T-cell (primary cell): ENCODE measurements around the gene EEF2. TPM values are rescaled to one million over a fixed set of nuclear protein-coding genes. Genes with fewer than 3 reads are reported as not detected.

ENCODE experiments used
- ATAC-seq, 4 experiments: fragments of 200-7000 bp in 3 of 4; fragments of 150-1000 bp in 1 of 4; cut with Tn5 transposase; replicated peaks in 1 of 4; 1 replicate in 3 of 4; 2 replicates in 1 of 4; pipeline ENCODE4 v1.10.0; 2021; ENCODE audit warnings: moderate library complexity in 3 of 4, mild to moderate bottlenecking in 2 of 4, moderate number of reproducible peaks in 1 of 4
- CTCF ChIA-PET, 2 donors: fragments of 300-600 bp; sonication (Branson Sonifier 250); formaldehyde crosslinking; loops; one replicate each; lab custom pipeline; 2022; ENCODE audit warnings: antibody characterized with exemption in 2 of 2; lab: Charles Lee
- POLR2A ChIA-PET, 2 donors: fragments of 300-600 bp; sonication (Branson Sonifier 250); formaldehyde crosslinking; loops; one replicate each; lab custom pipeline; 2022; ENCODE audit warnings: antibody characterized with exemption in 2 of 2; lab: Charles Lee
- DNase-seq, 35 experiments: peaks; one replicate each; pipeline versions ENCODE4 v3.0.0 to v3.0.0-alpha.2; 2013 to 2023
- H3K27ac ChIP-seq: one replicate; pipeline ENCODE4 v1.5.1; 2013; ENCODE audit warnings: low read length
- H3K27me3 ChIP-seq, 2 experiments: replicated peaks in 1 of 2; 1 replicate in 1 of 2; 2 replicates in 1 of 2; pipeline versions ENCODE4 v1.6.1 to v1.7.0; 2013; ENCODE audit warnings: low read length in 1 of 2, mixed read lengths in 1 of 2; ENCODE audit not compliant: control insufficient read depth in 2 of 2, insufficient read depth in 2 of 2; ENCODE audit errors: extremely low read depth in 1 of 2
- H3K36me3 ChIP-seq, 2 donors: 1 replicate in 1 of 2; 2 replicates in 1 of 2; pipeline versions ENCODE4 v1.6.1 to v1.7.0; 2013; ENCODE audit warnings: low read length in 1 of 2; ENCODE audit not compliant: control insufficient read depth in 2 of 2, insufficient read depth in 1 of 2; ENCODE audit errors: extremely low read depth in 1 of 2
- H3K4me1 ChIP-seq, 2 experiments: 1 replicate in 1 of 2; 2 replicates in 1 of 2; pipeline versions ENCODE4 v1.6.1 to v1.7.0; 2013; ENCODE audit warnings: low read length in 2 of 2, mixed read lengths in 1 of 2; ENCODE audit not compliant: insufficient read depth in 2 of 2, control insufficient read depth in 1 of 2; ENCODE audit errors: extremely low read depth in 1 of 2
- H3K4me3 ChIP-seq, 2 donors: 1 replicate in 1 of 2; 2 replicates in 1 of 2; pipeline versions ENCODE4 v1.5.1 to v1.7.0; 2013; ENCODE audit warnings: mild to moderate bottlenecking in 2 of 2, low read length in 1 of 2, moderate library complexity in 1 of 2; ENCODE audit not compliant: control insufficient read depth in 1 of 2; ENCODE audit errors: extremely low read depth in 1 of 2
- H3K9me3 ChIP-seq: 2 replicates; pipeline ENCODE4 v1.7.0; 2013
- H3K27ac Mint-ChIP-seq, 2 donors: one replicate each; pipeline ENCODE4 v1.8.0; 2020 to 2021; ENCODE audit warnings: mild to moderate bottlenecking in 2 of 2, mixed read lengths in 2 of 2
- H3K27me3 Mint-ChIP-seq, 2 donors: one replicate each; pipeline ENCODE4 v1.8.0; 2021 to 2022; ENCODE audit warnings: mixed read lengths in 2 of 2
- H3K36me3 Mint-ChIP-seq: one replicate; pipeline ENCODE4 v1.8.0; 2021; ENCODE audit warnings: mixed read lengths
- H3K4me1 Mint-ChIP-seq, 3 donors: one replicate each; pipeline ENCODE4 v1.8.0; 2020 to 2022; ENCODE audit warnings: mixed read lengths in 3 of 3, mild to moderate bottlenecking in 1 of 3
- H3K4me3 Mint-ChIP-seq, 3 donors: one replicate each; pipeline ENCODE4 v1.8.0; 2020 to 2022; ENCODE audit warnings: mild to moderate bottlenecking in 3 of 3, mixed read lengths in 3 of 3, moderate library complexity in 3 of 3
- H3K9me3 Mint-ChIP-seq, 3 donors: one replicate each; pipeline ENCODE4 v1.8.0; 2020 to 2022; ENCODE audit warnings: mixed read lengths in 3 of 3
- WGBS: methylation state at CpG from one replicate; pipeline ENCODE4 v1.1.5; 2013; ENCODE audit warnings: missing lambda C conversion rate; ENCODE audit not compliant: insufficient coverage; 5-methylcytosine and 5-hydroxymethylcytosine counted together
- total RNA-seq, 35 experiments: library from RNA in 6 of 35; stranded (reverse) in 6 of 35; fragments of 120-200 nt in 1 of 35; gene quantifications; one replicate each; pipeline versions ENCODE4 v1.2.1 to v1.2.4 and lab custom pipeline; 2013 to 2026

Gene EEF2
- total RNA-seq, 5 donors from 2014 or later (not counting 1 experiment from before 2014, with no cell fraction given), result 2,379 to 2,775 (median 2,439) TPM

DNA sequence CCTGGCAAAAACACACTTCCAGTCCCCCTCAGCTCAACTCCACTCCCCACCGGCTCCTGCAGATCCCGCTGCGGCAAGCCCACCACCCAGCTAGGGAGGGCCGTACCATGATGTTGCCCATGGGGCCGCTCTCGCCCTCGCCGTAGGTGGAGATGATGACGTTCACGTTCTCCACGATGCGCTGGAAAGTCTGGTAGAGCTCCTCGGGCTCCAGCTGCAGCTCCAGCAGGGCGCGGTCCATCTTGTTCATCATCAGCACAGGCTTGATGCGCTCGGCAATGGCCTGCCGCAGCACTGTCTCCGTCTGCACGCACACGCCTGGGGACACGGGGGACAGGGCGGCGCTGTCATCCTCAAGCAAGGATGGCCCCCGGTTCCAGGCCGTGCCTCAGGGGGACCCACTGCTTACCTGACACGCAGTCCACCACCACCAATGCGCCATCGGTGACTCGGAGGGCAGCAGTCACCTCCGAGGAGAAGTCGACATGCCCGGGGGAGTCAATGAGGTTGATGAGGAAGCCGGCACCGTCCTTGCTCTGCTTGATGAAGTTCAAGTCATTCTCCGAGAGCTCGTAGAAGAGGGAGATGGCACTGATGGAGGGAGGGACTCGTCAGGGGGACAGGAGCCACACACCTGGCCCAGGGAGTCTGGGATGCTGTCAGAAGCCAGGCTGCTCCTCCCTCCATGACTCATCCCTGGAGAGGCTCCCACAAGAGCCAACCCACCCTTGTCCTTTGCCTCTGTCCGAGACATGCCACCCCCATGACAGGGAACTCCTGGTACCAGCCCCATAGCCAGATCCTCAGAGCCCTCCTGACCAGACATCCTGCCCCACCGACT, 2.3 kb downstream of the EEF2 start:
- Histone ChIP-seq H3K27ac (peak overlapping the region; percentile 92), H3K4me3 (no peak overlapping the region), H3K36me3 (peaks cover 53 to 61% of the 10 kb centered on the region in 2 donors), H3K4me1 (peaks cover 30 to 71% of the 10 kb centered on the region in 2 experiments), H3K27me3 (no peaks in the 10 kb centered on the region), H3K9me3 (no peaks in the 10 kb centered on the region)
- H3K27me3 Mint-ChIP-seq, result no peaks in the 10 kb centered on the region
- DNase-seq (peak in 1 of 35 experiments; percentile 25), ATAC-seq (no peak)
- ChIA-PET CTCF (no interaction called here), POLR2A (interaction anchor here (0.5 to 0.6 kb wide), 2 partner anchors 99 to 353 kb away, joined by 3 to 4 read pairs; no protein-coding TSS in a partner anchor)
- H3K36me3 Mint-ChIP-seq, result peaks cover 45% of the 10 kb centered on the region
- H3K4me1 Mint-ChIP-seq, result peaks cover 57 to 64% (median 64%) of the 10 kb centered on the region in 3 donors
- WGBS, result 85% methylated on average over 30 of the region's 40 CpGs
- peak overlapping the region; percentile 94 to 96 for H3K27ac Mint-ChIP-seq
- no peaks in the 10 kb centered on the region for H3K9me3 Mint-ChIP-seq
- peak overlapping the region; percentile 92 to 97 (median 95) for H3K4me3 Mint-ChIP-seq

DNA sequence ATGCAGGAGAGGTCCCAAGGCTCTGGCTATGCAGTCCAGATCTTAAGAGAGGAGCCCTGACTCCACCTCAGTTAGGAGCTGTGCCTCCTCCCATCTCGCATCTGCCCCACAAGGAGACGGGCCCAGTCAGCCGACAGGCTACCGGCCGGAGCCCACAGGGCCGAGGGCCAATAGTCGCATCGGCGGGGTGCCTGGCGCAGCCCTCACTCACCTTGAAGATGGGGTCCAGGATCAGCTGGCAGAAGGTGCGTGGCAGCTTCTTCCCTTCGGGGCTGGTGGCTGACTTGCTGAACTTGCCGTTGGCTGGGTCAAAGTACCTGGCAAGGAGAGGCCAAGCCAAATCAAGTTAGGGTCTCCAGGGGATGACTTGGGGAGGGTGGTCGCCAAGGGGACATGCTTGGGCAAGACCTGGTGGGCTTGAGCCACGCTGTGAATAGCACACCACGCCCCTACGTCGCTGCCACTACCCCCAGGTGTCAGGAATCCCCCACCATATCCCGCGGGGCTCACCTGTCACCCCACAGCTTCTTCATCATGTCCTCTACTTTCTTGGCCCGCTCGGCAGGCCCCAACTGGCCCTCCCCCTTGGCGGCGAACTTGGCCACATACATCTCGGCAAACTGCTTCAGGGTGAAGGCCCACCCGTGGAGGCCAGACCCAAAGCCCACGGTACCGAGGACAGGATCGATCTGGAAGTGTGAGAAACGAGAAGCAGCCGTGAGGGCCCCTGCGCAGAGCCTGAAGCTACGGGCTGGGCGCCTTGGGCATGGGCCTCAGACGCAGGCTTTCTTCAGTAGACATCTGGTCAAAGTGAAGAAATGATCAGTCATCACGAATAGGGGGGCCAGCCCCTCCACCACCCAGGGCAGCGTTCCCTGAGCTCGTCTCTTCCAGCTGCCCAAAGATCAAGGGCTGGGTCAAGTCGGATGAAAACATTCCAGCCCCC, 3.3 kb downstream of the EEF2 start:
- no peaks in the 10 kb centered on the region for H3K9me3 ChIP-seq
- ChIA-PET POLR2A (interaction anchor here in 1 of 2 donors (0.6 kb wide), 2 partner anchors 25 to 100 kb away, joined by 4 to 13 read pairs; no protein-coding TSS in a partner anchor), CTCF (no interaction called here)
- peaks cover 25 to 62% of the 10 kb centered on the region in 2 experiments for H3K4me1 ChIP-seq
- peak overlapping the region in 1 of 2 donors; percentile 6 for H3K4me3 ChIP-seq
- H3K27me3 ChIP-seq, result no peaks in the 10 kb centered on the region
- Mint-ChIP-seq H3K36me3 (peaks cover 51% of the 10 kb centered on the region), H3K9me3 (no peaks in the 10 kb centered on the region), H3K27ac (no peak overlapping the region), H3K27me3 (no peaks in the 10 kb centered on the region), H3K4me1 (peaks cover 51 to 57% (median 56%) of the 10 kb centered on the region in 3 donors), H3K4me3 (peak overlapping the region; percentile 17 to 92 (median 39))
- ATAC-seq (no peak), DNase-seq (peak in 1 of 35 experiments; percentile 16)
- peaks cover 61 to 70% of the 10 kb centered on the region in 2 donors for H3K36me3 ChIP-seq
- H3K27ac ChIP-seq, result no peak overlapping the region
- WGBS, result 88% methylated on average over 34 of the region's 39 CpGs

GRCh38 chr19:3981373-3981735, 3.9 kb downstream of the EEF2 start:
- Histone ChIP-seq H3K4me1 (peaks cover 23 to 57% of the 10 kb centered on the region in 2 experiments), H3K27ac (no peak overlapping the region), H3K9me3 (no peaks in the 10 kb centered on the region), H3K27me3 (no peaks in the 10 kb centered on the region), H3K4me3 (peak overlapping the region in 1 of 2 donors; percentile 6), H3K36me3 (peaks cover 66 to 77% of the 10 kb centered on the region in 2 donors)
- ATAC-seq (no peak), DNase-seq (peak in 1 of 35 experiments; percentile 15)
- Mint-ChIP-seq H3K4me3 (no peak overlapping the region), H3K4me1 (peaks cover 44 to 51% (median 50%) of the 10 kb centered on the region in 3 donors), H3K27me3 (no peaks in the 10 kb centered on the region), H3K27ac (no peak overlapping the region), H3K9me3 (no peaks in the 10 kb centered on the region), H3K36me3 (peaks cover 54% of the 10 kb centered on the region)
- POLR2A ChIA-PET, result interaction anchor here in 1 of 2 donors (0.6 kb wide), 1 partner anchor 25 kb away, joined by 13 read pairs; no protein-coding TSS in a partner anchor
- 94% methylated on average over 10 of the region's 10 CpGs for WGBS
- CTCF ChIA-PET, result no interaction called here

- peaks cover 54% of the 10 kb centered on the region for H3K36me3 Mint-ChIP-seq
- Histone ChIP-seq H3K36me3 (peaks cover 66 to 84% of the 10 kb centered on the region in 2 donors), H3K27me3 (no peaks in the 10 kb centered on the region), H3K4me1 (peaks cover 16 to 49% of the 10 kb centered on the region in 2 experiments), H3K9me3 (no peaks in the 10 kb centered on the region), H3K27ac (no peak overlapping the region), H3K4me3 (no peak overlapping the region)
- DNase-seq (peak in 1 of 35 experiments; percentile 17), ATAC-seq (no peak)
- H3K4me1 Mint-ChIP-seq, result peaks cover 37 to 44% (median 43%) of the 10 kb centered on the region in 3 donors
- POLR2A ChIA-PET, result interaction anchor here in 1 of 2 donors (0.5 kb wide), 1 partner anchor 935 kb away, joined by 6 read pairs; no protein-coding TSS in a partner anchor
- CTCF ChIA-PET, result no interaction called here
- H3K4me3 Mint-ChIP-seq, result no peak overlapping the region
- H3K27ac Mint-ChIP-seq, result no peak overlapping the region
- no peaks in the 10 kb centered on the region for H3K27me3 Mint-ChIP-seq
- no peaks in the 10 kb centered on the region for H3K9me3 Mint-ChIP-seq
- 92% methylated on average over 26 of the region's 31 CpGs for WGBS
Measured at GRCh38 chr19:3980353-3981251, 4.7 kb downstream of the EEF2 start.

DNA sequence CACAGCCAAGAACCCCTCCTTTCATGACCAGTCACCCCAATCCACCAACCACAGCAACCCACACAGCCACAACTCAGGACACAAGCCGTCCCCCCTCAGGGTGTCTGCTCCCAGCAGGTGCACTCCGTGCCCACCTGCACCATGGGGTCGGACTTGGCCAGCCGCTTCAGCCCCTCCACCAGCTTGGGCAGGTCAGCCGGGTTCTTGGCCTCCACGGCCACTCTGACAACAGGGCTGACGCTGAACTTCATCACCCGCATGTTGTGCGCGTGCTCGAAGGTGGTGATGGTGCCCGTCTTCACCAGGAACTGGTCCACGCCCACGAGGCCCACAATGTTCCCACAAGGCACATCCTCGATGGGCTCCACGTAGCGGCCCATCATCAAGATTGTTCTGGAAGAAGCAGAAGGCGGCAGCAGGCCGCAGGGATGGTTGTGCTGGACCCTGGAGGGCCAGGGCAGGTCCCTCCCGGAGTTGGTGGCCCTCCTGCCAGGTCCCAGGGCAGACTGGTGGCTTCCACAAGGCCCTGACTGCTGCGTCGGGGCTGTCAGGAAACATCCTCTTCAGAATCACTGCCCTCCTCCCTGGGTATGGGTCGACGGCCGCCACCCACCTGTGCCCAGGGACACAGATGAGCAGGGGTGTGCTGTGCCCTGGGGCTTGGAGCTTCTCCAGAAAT, 5.5 kb downstream of the EEF2 start:
- peak in 1 of 35 experiments; percentile 21 for DNase-seq
- no peak overlapping the region for H3K4me3 Mint-ChIP-seq

More for the DNA sequence above, 5.5 kb downstream of the EEF2 start:
- H3K9me3 ChIP-seq, result no peaks in the 10 kb centered on the region
- peak in 1 of 4 experiments; percentile 3 for ATAC-seq
- Mint-ChIP-seq H3K9me3 (no peaks in the 10 kb centered on the region), H3K27me3 (no peaks in the 10 kb centered on the region), H3K27ac (no peak overlapping the region), H3K36me3 (peaks cover 52% of the 10 kb centered on the region), H3K4me1 (peaks cover 34 to 40% (median 38%) of the 10 kb centered on the region in 3 donors)
- no peak overlapping the region for H3K4me3 ChIP-seq
- no peaks in the 10 kb centered on the region for H3K27me3 ChIP-seq
- WGBS, result 89% methylated on average over 25 of the region's 25 CpGs
- peaks cover 66 to 91% of the 10 kb centered on the region in 2 donors for H3K36me3 ChIP-seq
- H3K4me1 ChIP-seq, result peaks cover 14 to 47% of the 10 kb centered on the region in 2 experiments
- ChIA-PET POLR2A (interaction anchor here in 1 of 2 donors (0.5 kb wide), 1 partner anchor 936 kb away, joined by 6 read pairs; no protein-coding TSS in a partner anchor), CTCF (no interaction called here)
- H3K27ac ChIP-seq, result no peak overlapping the region
